HepG2 (cell line): ENCODE measurements around the gene P2RX5. TPM values are rescaled to one million over a fixed set of nuclear protein-coding genes. Genes with fewer than 3 reads are reported as not detected.

ENCODE experiments used
- ATAC-seq: fragments of 200-7000 bp; cut with Tn5 transposase; 3 replicates; pipeline ENCODE4 v1.9.1; 2020; ENCODE audit warnings: mild to moderate bottlenecking, moderate library complexity
- BruUV-seq: library from RNA; stranded (reverse); fragments of 400-500 nt; replicated peaks from 2 replicates; lab custom pipeline; 2021; lab: Mats Ljungman, UMichigan
- CTCF ChIA-PET: fragments of 300-600 bp; formaldehyde crosslinking; extraction: SDS; loops from one replicate; lab custom pipeline; 2021; ENCODE audit warnings: low total read pairs, inconsistent platforms, low intra/inter-chr PET ratio; lab: Yijun Ruan, JAX
- POLR2A ChIA-PET: fragments of 350-600 bp; sonication (Branson Sonifier 250); formaldehyde crosslinking; loops from one replicate; lab custom pipeline; 2020; ENCODE audit warnings: antibody characterized with exemption, inconsistent platforms; lab: Yijun Ruan, JAX
- DNase-seq: peaks from one replicate; pipeline ENCODE4 v3.0.0-alpha.2; 2015; ENCODE audit warnings: low spot score
- FAIRE-seq: peaks from 3 replicates; lab custom pipeline; 2011; peaks lifted over from hg19 to GRCh38; lab: Jason Lieb, UNC
- H2AFZ ChIP-seq: one replicate; pipeline ENCODE4 v1.6.1; 2011; ENCODE audit warnings: low read length, inconsistent platforms
- H3K27ac ChIP-seq: fragments of 300-600 bp; 3 replicates; pipeline ENCODE4 v1.8.0; 2011; ENCODE audit warnings: mixed run types, mild to moderate bottlenecking, mixed read lengths, low read length, inconsistent platforms; ENCODE audit not compliant: insufficient read depth; ENCODE audit errors: extremely low read length
- H3K27me3 ChIP-seq, 2 experiments: fragments of 200-600 bp in 1 of 2; 2 replicates in 1 of 2; 3 replicates in 1 of 2; pipeline versions ENCODE4 v1.6.0 to v1.8.0; 2011; ENCODE audit warnings: low read length in 2 of 2, mild to moderate bottlenecking in 2 of 2, moderate library complexity in 2 of 2, inconsistent platforms in 1 of 2; ENCODE audit not compliant: insufficient read depth in 2 of 2, control insufficient read depth in 1 of 2
- H3K36me3 ChIP-seq, 2 experiments: fragments of 200-600 bp in 1 of 2; replicated peaks in 1 of 2; 2 replicates in 1 of 2; 3 replicates in 1 of 2; pipeline versions ENCODE4 v1.5.1 to v1.8.0; 2011; ENCODE audit warnings: low read length in 2 of 2, inconsistent platforms in 1 of 2; ENCODE audit not compliant: insufficient read depth in 2 of 2, control insufficient read depth in 1 of 2
- H3K4me1 ChIP-seq: 2 replicates; pipeline ENCODE4 v1.5.1; 2012; ENCODE audit warnings: low read length, inconsistent platforms; ENCODE audit not compliant: insufficient read depth
- H3K4me2 ChIP-seq: 2 replicates; pipeline ENCODE4 v1.6.0; 2011; ENCODE audit warnings: low read depth, low read length, inconsistent platforms
- H3K4me3 ChIP-seq, 3 experiments: fragments of 200-600 bp in 1 of 3; sonication (generic), shearing (Covaris generic) in 1 of 3; replicated peaks in 1 of 3; 2 replicates each; pipeline ENCODE4 v1.5.1; 2011 to 2016; ENCODE audit warnings: low read length in 3 of 3, inconsistent platforms in 2 of 3, low read depth in 2 of 3, mild to moderate bottlenecking in 2 of 3, control low read depth in 1 of 3, mixed read lengths in 1 of 3; ENCODE audit not compliant: insufficient read depth in 1 of 3
- H3K79me2 ChIP-seq: one replicate; pipeline ENCODE4 v1.6.1; 2011; ENCODE audit warnings: low read length, inconsistent platforms; ENCODE audit not compliant: insufficient read depth
- H3K9ac ChIP-seq: 2 replicates; pipeline ENCODE4 v1.6.0; 2011; ENCODE audit warnings: mild to moderate bottlenecking, low read depth, low read length, inconsistent platforms; ENCODE audit not compliant: insufficient read depth
- H3K9me3 ChIP-seq: 2 replicates; pipeline ENCODE4 v1.5.1; 2012; ENCODE audit warnings: mild to moderate bottlenecking, low read length
- H4K20me1 ChIP-seq: 2 replicates; pipeline ENCODE4 v1.6.0; 2011; ENCODE audit warnings: inconsistent platforms, mild to moderate bottlenecking, low read length, moderate library complexity; ENCODE audit not compliant: insufficient read depth
- FOXM1 ChIP-seq: sonication (generic); formaldehyde crosslinking; IDR thresholded peaks from 2 replicates; pipeline ENCODE4 v1.5.0; 2020; ENCODE audit warnings: missing genetic modification reagents
- GABPA ChIP-seq, 2 experiments: IDR thresholded peaks; 2 replicates each; pipeline ENCODE4 v1.6.1; 2011 to 2016; ENCODE audit warnings: low read depth in 2 of 2, low read length in 1 of 2, missing biosample characterization in 1 of 2, missing genetic modification characterization in 1 of 2
- MAFK ChIP-seq, 2 experiments: IDR thresholded peaks in 1 of 2; conservative IDR thresholded peaks in 1 of 2; 2 replicates each; pipeline ENCODE4 v1.6.1; 2011; ENCODE audit warnings: improper control_type of control experiment in 2 of 2, low read length in 2 of 2
- STAG1 ChIP-seq: sonication (generic); formaldehyde crosslinking; IDR thresholded peaks from 2 replicates; pipeline ENCODE4 v1.4.0; 2020; ENCODE audit warnings: missing genetic modification reagents
- ZNF121 ChIP-seq: sonication (generic); formaldehyde crosslinking; IDR thresholded peaks from 2 replicates; pipeline ENCODE4 v1.5.0; 2020; ENCODE audit warnings: mild to moderate bottlenecking, missing genetic modification reagents
- WGBS: methylation state at CpG from one replicate; pipeline ENCODE4 v1.1.6; 2017; ENCODE audit warnings: low lambda C conversion rate; 5-methylcytosine and 5-hydroxymethylcytosine counted together
- in situ Hi-C: cut with HindIII; loops from 2 replicates; pipeline ENCODE4 v1.10.0; 2017; ENCODE audit warnings: low pct_unique_long_range_greater_than_20kb; ENCODE audit not compliant: extremely low pct_ligation_motif_present
- intact Hi-C: fragments of 100-400 bp; cut with micrococcal nuclease; formaldehyde crosslinking; loops from one replicate; pipeline ENCODE4 v1.10.0; 2022; ENCODE audit not compliant: unreplicated experiment
- polyA plus RNA-seq, 8 experiments: library from polyadenylated mRNA; depleted of rRNA in 3 of 8; stranded (reverse) in 7 of 8; unstranded in 1 of 8; fragments of >200 nt; fragmentation: Illumina TruSeq in 4 of 8; extraction: Trizol in 4 of 8; gene quantifications; 2 replicates each; pipeline versions ENCODE4 v1.2.1 to v1.2.3, GENCODE V29; 2011 to 2016; ENCODE audit warnings: low read depth in 4 of 8, missing spikeins in 1 of 8, mixed read lengths in 1 of 8; ENCODE audit not compliant: insufficient read depth in 1 of 8
- total RNA-seq, 5 experiments: library from RNA; depleted of rRNA; stranded (reverse); fragments of >200 nt; fragmentation: Illumina TruSeq; extraction: Trizol; gene quantifications; 2 replicates each; pipeline ENCODE4 v1.2.3, GENCODE V29; 2016; ENCODE audit warnings: low read depth in 1 of 5
- TF ChIP-seq, protein P1 (sequence below): sonication (generic); formaldehyde crosslinking; IDR thresholded peaks from 2 replicates; pipeline ENCODE4 v1.9.0; 2021; ENCODE audit warnings: mild to moderate bottlenecking, missing genetic modification reagents
- TF ChIP-seq, protein P2 (sequence below): sonication (generic); formaldehyde crosslinking; IDR thresholded peaks from 2 replicates; pipeline ENCODE4 v1.5.0; 2020; ENCODE audit warnings: mild to moderate bottlenecking, missing genetic modification reagents, moderate library complexity

Gene P2RX5
- total and polyA plus RNA-seq, 2 of the 13 experiments (the other 11 are each of a cell fraction or from before 2014, with no cell fraction given) = 0.95 to 1.7 TPM

- TF ChIP-seq, protein P1, sequence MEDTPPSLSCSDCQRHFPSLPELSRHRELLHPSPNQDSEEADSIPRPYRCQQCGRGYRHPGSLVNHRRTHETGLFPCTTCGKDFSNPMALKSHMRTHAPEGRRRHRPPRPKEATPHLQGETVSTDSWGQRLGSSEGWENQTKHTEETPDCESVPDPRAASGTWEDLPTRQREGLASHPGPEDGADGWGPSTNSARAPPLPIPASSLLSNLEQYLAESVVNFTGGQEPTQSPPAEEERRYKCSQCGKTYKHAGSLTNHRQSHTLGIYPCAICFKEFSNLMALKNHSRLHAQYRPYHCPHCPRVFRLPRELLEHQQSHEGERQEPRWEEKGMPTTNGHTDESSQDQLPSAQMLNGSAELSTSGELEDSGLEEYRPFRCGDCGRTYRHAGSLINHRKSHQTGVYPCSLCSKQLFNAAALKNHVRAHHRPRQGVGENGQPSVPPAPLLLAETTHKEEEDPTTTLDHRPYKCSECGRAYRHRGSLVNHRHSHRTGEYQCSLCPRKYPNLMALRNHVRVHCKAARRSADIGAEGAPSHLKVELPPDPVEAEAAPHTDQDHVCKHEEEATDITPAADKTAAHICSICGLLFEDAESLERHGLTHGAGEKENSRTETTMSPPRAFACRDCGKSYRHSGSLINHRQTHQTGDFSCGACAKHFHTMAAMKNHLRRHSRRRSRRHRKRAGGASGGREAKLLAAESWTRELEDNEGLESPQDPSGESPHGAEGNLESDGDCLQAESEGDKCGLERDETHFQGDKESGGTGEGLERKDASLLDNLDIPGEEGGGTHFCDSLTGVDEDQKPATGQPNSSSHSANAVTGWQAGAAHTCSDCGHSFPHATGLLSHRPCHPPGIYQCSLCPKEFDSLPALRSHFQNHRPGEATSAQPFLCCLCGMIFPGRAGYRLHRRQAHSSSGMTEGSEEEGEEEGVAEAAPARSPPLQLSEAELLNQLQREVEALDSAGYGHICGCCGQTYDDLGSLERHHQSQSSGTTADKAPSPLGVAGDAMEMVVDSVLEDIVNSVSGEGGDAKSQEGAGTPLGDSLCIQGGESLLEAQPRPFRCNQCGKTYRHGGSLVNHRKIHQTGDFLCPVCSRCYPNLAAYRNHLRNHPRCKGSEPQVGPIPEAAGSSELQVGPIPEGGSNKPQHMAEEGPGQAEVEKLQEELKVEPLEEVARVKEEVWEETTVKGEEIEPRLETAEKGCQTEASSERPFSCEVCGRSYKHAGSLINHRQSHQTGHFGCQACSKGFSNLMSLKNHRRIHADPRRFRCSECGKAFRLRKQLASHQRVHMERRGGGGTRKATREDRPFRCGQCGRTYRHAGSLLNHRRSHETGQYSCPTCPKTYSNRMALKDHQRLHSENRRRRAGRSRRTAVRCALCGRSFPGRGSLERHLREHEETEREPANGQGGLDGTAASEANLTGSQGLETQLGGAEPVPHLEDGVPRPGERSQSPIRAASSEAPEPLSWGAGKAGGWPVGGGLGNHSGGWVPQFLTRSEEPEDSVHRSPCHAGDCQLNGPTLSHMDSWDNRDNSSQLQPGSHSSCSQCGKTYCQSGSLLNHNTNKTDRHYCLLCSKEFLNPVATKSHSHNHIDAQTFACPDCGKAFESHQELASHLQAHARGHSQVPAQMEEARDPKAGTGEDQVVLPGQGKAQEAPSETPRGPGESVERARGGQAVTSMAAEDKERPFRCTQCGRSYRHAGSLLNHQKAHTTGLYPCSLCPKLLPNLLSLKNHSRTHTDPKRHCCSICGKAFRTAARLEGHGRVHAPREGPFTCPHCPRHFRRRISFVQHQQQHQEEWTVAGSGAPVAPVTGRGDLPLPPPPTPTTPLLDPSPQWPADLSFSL = no peak
- TF ChIP-seq FOXM1 (CRISPR knock-in tag) (no peak), GABPA (IDR thresholded peaks at IDR 0.05; ENCODE audit: low read depth, low read length) (no peak), GABPA (CRISPR knock-in tag; IDR thresholded peaks at IDR 0.05; ENCODE audit: low read depth) (no peak)
Observed at GRCh38 chr17:3693141-3693540, 2.8 kb downstream of the P2RX5 start (continued).

DNA sequence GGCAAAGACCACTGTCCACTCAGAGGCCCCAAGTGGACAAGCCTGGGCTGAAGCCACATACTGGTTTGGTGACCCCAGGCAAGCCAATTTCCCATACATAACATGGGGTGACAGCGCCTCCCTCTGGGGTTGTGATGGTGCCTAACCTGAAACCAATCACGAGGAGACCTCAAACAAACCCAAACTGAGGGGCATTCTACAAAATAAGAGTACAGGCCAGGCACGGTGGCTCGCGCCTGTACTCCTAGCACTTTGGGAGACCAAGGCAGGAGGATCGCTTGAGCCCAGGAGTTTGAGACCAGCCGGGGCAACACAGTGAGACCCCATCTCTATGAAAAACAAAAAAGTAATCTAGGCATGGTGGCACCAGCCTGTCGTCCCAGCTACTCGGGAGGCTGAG, 3.6 kb downstream of the P2RX5 start:
- POLR2A ChIA-PET = no interaction called here
- no peaks in the 10 kb centered on the region for H4K20me1 ChIP-seq
- no peak overlapping the region for H3K4me3 ChIP-seq
- H3K9ac ChIP-seq = no peak overlapping the region
- no peak overlapping the region for H3K27ac ChIP-seq
- CTCF ChIA-PET = no interaction called here
- peaks cover 0 to 22% of the 10 kb centered on the region in 2 experiments; a peak in 2 of 5 replicates for H3K27me3 ChIP-seq
- H3K79me2 ChIP-seq = no peaks in the 10 kb centered on the region
- TF ChIP-seq, protein P2, sequence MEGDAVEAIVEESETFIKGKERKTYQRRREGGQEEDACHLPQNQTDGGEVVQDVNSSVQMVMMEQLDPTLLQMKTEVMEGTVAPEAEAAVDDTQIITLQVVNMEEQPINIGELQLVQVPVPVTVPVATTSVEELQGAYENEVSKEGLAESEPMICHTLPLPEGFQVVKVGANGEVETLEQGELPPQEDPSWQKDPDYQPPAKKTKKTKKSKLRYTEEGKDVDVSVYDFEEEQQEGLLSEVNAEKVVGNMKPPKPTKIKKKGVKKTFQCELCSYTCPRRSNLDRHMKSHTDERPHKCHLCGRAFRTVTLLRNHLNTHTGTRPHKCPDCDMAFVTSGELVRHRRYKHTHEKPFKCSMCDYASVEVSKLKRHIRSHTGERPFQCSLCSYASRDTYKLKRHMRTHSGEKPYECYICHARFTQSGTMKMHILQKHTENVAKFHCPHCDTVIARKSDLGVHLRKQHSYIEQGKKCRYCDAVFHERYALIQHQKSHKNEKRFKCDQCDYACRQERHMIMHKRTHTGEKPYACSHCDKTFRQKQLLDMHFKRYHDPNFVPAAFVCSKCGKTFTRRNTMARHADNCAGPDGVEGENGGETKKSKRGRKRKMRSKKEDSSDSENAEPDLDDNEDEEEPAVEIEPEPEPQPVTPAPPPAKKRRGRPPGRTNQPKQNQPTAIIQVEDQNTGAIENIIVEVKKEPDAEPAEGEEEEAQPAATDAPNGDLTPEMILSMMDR (CRISPR knock-in tag) = peak; percentile 42
- TF ChIP-seq ZNF121 (CRISPR knock-in tag) (peak; percentile 71), STAG1 (peak; percentile 27; the same call in 1 of the 2 replicates), MAFK (conservative IDR thresholded peaks at IDR 0.05 in 1 of 2, IDR thresholded peaks at IDR 0.05 in 1 of 2; ENCODE audit: low read length in 2 of 2) (no peak)
- H3K4me2 ChIP-seq = no peak overlapping the region
- ATAC-seq = no peak
- peaks cover 17% of the 10 kb centered on the region for H3K4me1 ChIP-seq
- FAIRE-seq = no peak
- intact Hi-C loops = no loop called here
- no peak overlapping the region for H2AFZ ChIP-seq
- 71% methylated on average over 9 of the region's 9 CpGs for WGBS
- in situ Hi-C loops = no loop called here
- no peaks in the 10 kb centered on the region for H3K36me3 ChIP-seq
- no peaks in the 10 kb centered on the region for H3K9me3 ChIP-seq
- BruUV-seq = no TSS peak
- DNase-seq = no peak
